Esophagus muscularis mucosa (tissue), 4 donors: ENCODE results near the gene LGALS9. TPM values are rescaled to one million over a fixed set of nuclear protein-coding genes. Genes with fewer than 3 reads are reported as not detected.

Experiments
- DNase-seq: peaks from one replicate; pipeline ENCODE4 v3.0.0-alpha.2; 2017; ENCODE audit errors: extremely low spot score
- H3K27ac ChIP-seq, 4 donors: fragments of 200-600 bp; sonication (generic); replicated peaks in 1 of 4; 1 replicate in 3 of 4; 2 replicates in 1 of 4; pipeline ENCODE4 v1.5.1; 2016 to 2019; ENCODE audit warnings: mild to moderate bottlenecking in 1 of 4
- H3K27me3 ChIP-seq, 4 donors: fragments of 200-600 bp; sonication (generic); one replicate each; pipeline versions ENCODE4 v1.5.1 to v1.6.0; 2016 to 2019
- H3K36me3 ChIP-seq, 4 donors: fragments of 200-600 bp; sonication (generic); one replicate each; pipeline ENCODE4 v1.5.1; 2016 to 2019
- H3K4me1 ChIP-seq, 4 donors: fragments of 200-600 bp; sonication (generic); one replicate each; pipeline ENCODE4 v1.5.1; 2016 to 2019
- H3K4me3 ChIP-seq, 4 donors: fragments of 200-600 bp; sonication (generic); 1 replicate in 2 of 4; 2 replicates in 2 of 4; pipeline ENCODE4 v1.5.1; 2016 to 2019; ENCODE audit warnings: mild to moderate bottlenecking in 4 of 4, moderate library complexity in 1 of 4
- H3K9me3 ChIP-seq, 4 donors: fragments of 200-600 bp; sonication (generic); 1 replicate in 3 of 4; 2 replicates in 1 of 4; pipeline ENCODE4 v1.5.1; 2016 to 2019
- CTCF ChIP-seq, 3 experiments: fragments of 200-600 bp in 2 of 3; fragments of 450-650 bp in 1 of 3; sonication (generic) in 2 of 3; IDR thresholded peaks; one replicate each; pipeline ENCODE4 v1.5.1; 2017 to 2019; ENCODE audit warnings: antibody characterized with exemption in 3 of 3, mild to moderate bottlenecking in 2 of 3, moderate library complexity in 1 of 3
- EP300 ChIP-seq: sonication (generic); formaldehyde crosslinking; IDR thresholded peaks from one replicate; pipeline ENCODE4 v1.6.1; 2017; ENCODE audit warnings: antibody characterized with exemption
- POLR2A ChIP-seq: fragments of 450-650 bp; IDR thresholded peaks from one replicate; pipeline ENCODE4 v1.6.1; 2017; ENCODE audit warnings: antibody characterized with exemption, moderate library complexity, mild to moderate bottlenecking, low read depth
- POLR2AphosphoS5 ChIP-seq, 2 donors: sonication (generic); formaldehyde crosslinking; IDR thresholded peaks; one replicate each; pipeline ENCODE4 v1.6.1; 2017; ENCODE audit warnings: antibody characterized with exemption in 2 of 2
- WGBS: methylation state at CpG from one replicate; pipeline ENCODE4 v1.1.5; 2018; 5-methylcytosine and 5-hydroxymethylcytosine counted together
- intact Hi-C: fragments of 100-400 bp; cut with DNase I; formaldehyde crosslinking; loops from one replicate; pipeline ENCODE4 v1.15.1; 2023
- total RNA-seq, 4 donors: library from RNA; depleted of rRNA; stranded (reverse); fragments of >200 nt; gene quantifications; one replicate each; pipeline versions ENCODE4 v1.1.0 to v1.2.1, GENCODE V29; 2016

LGALS9 gene
- total RNA-seq, 4 donors from 2014 or later: 17.0 to 31.8 (median 24.4) TPM

- Histone ChIP-seq H3K9me3 (no peaks in the 10 kb centered on the region), H3K27me3 (no peaks in the 10 kb centered on the region), H3K4me1 (no peaks in the 10 kb centered on the region), H3K36me3 (peaks cover 8 to 72% (median 39%) of the 10 kb centered on the region in 4 donors), H3K4me3 (no peak overlapping the region), H3K27ac (no peak overlapping the region)
- WGBS: 75% methylated on average over 7 of the region's 8 CpGs
- intact Hi-C loops: no loop called here
- DNase-seq: no peak
- TF ChIP-seq CTCF (IDR thresholded peaks at IDR 0.05) (no peak), POLR2A (no peak), EP300 (no peak), POLR2AphosphoS5 (IDR thresholded peaks at IDR 0.05) (no peak)
Observed at GRCh38 chr17:27586203-27586721, 44.7 kb upstream of the LGALS9 start.

- H3K4me3 ChIP-seq: no peak overlapping the region
- TF ChIP-seq CTCF (IDR thresholded peaks at IDR 0.05): no peak
- TF ChIP-seq POLR2A: no peak
- TF ChIP-seq EP300: no peak
- TF ChIP-seq POLR2AphosphoS5 (IDR thresholded peaks at IDR 0.05): no peak
- WGBS: 93% methylated on average over 11 of the region's 15 CpGs
- no peaks in the 10 kb centered on the region for H3K4me1 ChIP-seq
- peaks cover 7 to 84% (median 55%) of the 10 kb centered on the region in 4 donors for H3K36me3 ChIP-seq
- no peaks in the 10 kb centered on the region for H3K9me3 ChIP-seq
- H3K27me3 ChIP-seq: no peaks in the 10 kb centered on the region
- no peak for DNase-seq
- intact Hi-C loops: no loop called here
- no peak overlapping the region for H3K27ac ChIP-seq
Observed at GRCh38 chr17:27588354-27588753, 42.6 kb upstream of the LGALS9 start.

- no peak overlapping the region for H3K4me3 ChIP-seq
- H3K4me1 ChIP-seq: no peaks in the 10 kb centered on the region
- H3K27ac ChIP-seq: no peak overlapping the region
- no peaks in the 10 kb centered on the region for H3K9me3 ChIP-seq
- TF ChIP-seq CTCF (IDR thresholded peaks at IDR 0.05) (no peak), EP300 (no peak)
- H3K27me3 ChIP-seq: no peaks in the 10 kb centered on the region
- WGBS: 100% methylated on average over 3 of the region's 3 CpGs
- DNase-seq: no peak
- peaks cover 3 to 92% (median 55%) of the 10 kb centered on the region in 4 donors for H3K36me3 ChIP-seq
- intact Hi-C loops: no loop called here
Observed at GRCh38 chr17:27590864-27591263, 40.1 kb upstream of the LGALS9 start.

GRCh38 chr17:27591986-27592385 lies 39.0 kb upstream of the LGALS9 start:
- intact Hi-C loops: no loop called here
- Histone ChIP-seq H3K27me3 (no peaks in the 10 kb centered on the region), H3K4me1 (peaks cover 0 to 6% (median 0%) of the 10 kb centered on the region in 4 donors), H3K27ac (no peak overlapping the region), H3K4me3 (no peak overlapping the region), H3K9me3 (no peaks in the 10 kb centered on the region), H3K36me3 (peaks cover 0 to 83% (median 53%) of the 10 kb centered on the region in 4 donors)
- no peak for DNase-seq
- 93% methylated on average over 3 of the region's 3 CpGs for WGBS
- no peak for TF ChIP-seq POLR2A
- TF ChIP-seq EP300: no peak
- no peak for TF ChIP-seq CTCF (IDR thresholded peaks at IDR 0.05)

- no peak overlapping the region for H3K4me3 ChIP-seq
- peaks cover 0 to 82% (median 56%) of the 10 kb centered on the region in 4 donors for H3K36me3 ChIP-seq
- TF ChIP-seq EP300 (no peak), CTCF (IDR thresholded peaks at IDR 0.05) (no peak), POLR2AphosphoS5 (IDR thresholded peaks at IDR 0.05) (no peak), POLR2A (no peak)
- no peak for DNase-seq
- WGBS: 94% methylated on average over 7 of the region's 9 CpGs
- H3K9me3 ChIP-seq: no peaks in the 10 kb centered on the region
- H3K27ac ChIP-seq: no peak overlapping the region
- H3K27me3 ChIP-seq: no peaks in the 10 kb centered on the region
- H3K4me1 ChIP-seq: peaks cover 0 to 6% (median 0%) of the 10 kb centered on the region in 4 donors
- intact Hi-C loops: no loop called here
Observed at GRCh38 chr17:27593232-27593856, 37.6 kb upstream of the LGALS9 start.
